GM21528 (cell line): Measurements from ENCODE around the gene ZSCAN1.
"Not testable (repeated sequence)": the region's sequence is repeated elsewhere in the genome, so short reads cannot be mapped to it uniquely, and the experiment has no call there.

Experiments used
- ATAC-seq: cut with Tn5 transposase; IDR thresholded peaks from one replicate; pipeline ENCODE4 v1.9.1; 2021; ENCODE audit warnings: mild to moderate bottlenecking, moderate library complexity; ENCODE audit not compliant: unreplicated experiment, low FRiP score

The ZSCAN1 gene

GRCh38 chr19:58033741-58034476 lies at the start of gene ZSCAN1:
ZSCAN1 (plus strand) TSS chr19:58034025; CDS start chr19:58037837, 3,812 bp downstream.
- no peak for ATAC-seq

GRCh38 chr19:57992841-57993240 lies 41.0 kb upstream of the ZSCAN1 start:
- ATAC-seq, result no peak

- no peak for ATAC-seq
Observed at GRCh38 chr19:58000677-58001076, 33.1 kb upstream of the ZSCAN1 start.

GRCh38 chr19:58001895-58002369 lies 31.9 kb upstream of the ZSCAN1 start:
- ATAC-seq, result peak; percentile 3

- ATAC-seq, result peak; percentile 92
Observed at GRCh38 chr19:58002384-58003173, 31.2 kb upstream of the ZSCAN1 start, which contains the start of gene ZNF606. ZNF606 (minus strand) TSS chr19:58002820; CDS start chr19:58001319, 1,501 bp downstream.

- ATAC-seq, result no peak
Observed at GRCh38 chr19:58003174-58003828, 30.5 kb upstream of the ZSCAN1 start.

GRCh38 chr19:58007285-58007684 lies 26.5 kb upstream of the ZSCAN1 start:
- no peak for ATAC-seq

- not testable (repeated sequence) for ATAC-seq
Observed at GRCh38 chr19:58008877-58009276, 24.9 kb upstream of the ZSCAN1 start.

- no peak for ATAC-seq
Observed at GRCh38 chr19:58009301-58009665, 24.5 kb upstream of the ZSCAN1 start.

GRCh38 chr19:58009666-58010301 lies 24.0 kb upstream of the ZSCAN1 start:
- no peak for ATAC-seq

- ATAC-seq, result no peak
Observed at GRCh38 chr19:58010507-58010906, 23.3 kb upstream of the ZSCAN1 start.

- ATAC-seq, result no peak
Observed at GRCh38 chr19:58014141-58014540, 19.7 kb upstream of the ZSCAN1 start.

- ATAC-seq, result no peak
Observed at GRCh38 chr19:58020129-58020528, 13.7 kb upstream of the ZSCAN1 start.

- ATAC-seq, result no peak
Observed at GRCh38 chr19:58021541-58022282, 12.1 kb upstream of the ZSCAN1 start.

- no peak for ATAC-seq
Observed at GRCh38 chr19:58022283-58022660, 11.6 kb upstream of the ZSCAN1 start.

GRCh38 chr19:58024661-58025060 lies 9.2 kb upstream of the ZSCAN1 start:
- no peak for ATAC-seq

- no peak for ATAC-seq
Observed at GRCh38 chr19:58034477-58034793, 610 bp downstream of the ZSCAN1 start.

GRCh38 chr19:58035863-58036262 lies 2.0 kb downstream of the ZSCAN1 start:
- ATAC-seq, result no peak

- no peak for ATAC-seq
Observed at GRCh38 chr19:58037927-58038687, 4.3 kb downstream of the ZSCAN1 start.
